ENCODE data around the gene CABCOCO1.

DNA sequence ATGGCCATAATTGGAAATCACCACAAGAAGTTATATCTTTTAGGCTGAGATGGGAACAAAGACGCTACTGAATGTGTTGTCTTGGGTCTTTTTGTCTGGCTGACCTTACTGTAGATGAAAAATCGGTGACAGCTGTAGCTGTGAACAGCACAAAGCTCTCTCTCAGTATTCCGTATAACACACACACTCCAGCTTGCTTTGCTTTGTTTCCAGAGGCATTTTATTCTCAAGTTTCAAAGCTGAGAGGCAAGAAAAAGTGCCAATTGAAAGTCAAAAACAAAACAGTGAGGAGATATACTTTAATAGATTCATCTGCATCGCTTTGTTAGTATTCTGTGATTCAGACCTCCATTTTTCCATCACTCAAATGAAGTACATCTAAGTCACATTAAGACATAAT, 39.6 kb upstream of the CABCOCO1 start:
- TF ChIP-seq, protein P1, sequence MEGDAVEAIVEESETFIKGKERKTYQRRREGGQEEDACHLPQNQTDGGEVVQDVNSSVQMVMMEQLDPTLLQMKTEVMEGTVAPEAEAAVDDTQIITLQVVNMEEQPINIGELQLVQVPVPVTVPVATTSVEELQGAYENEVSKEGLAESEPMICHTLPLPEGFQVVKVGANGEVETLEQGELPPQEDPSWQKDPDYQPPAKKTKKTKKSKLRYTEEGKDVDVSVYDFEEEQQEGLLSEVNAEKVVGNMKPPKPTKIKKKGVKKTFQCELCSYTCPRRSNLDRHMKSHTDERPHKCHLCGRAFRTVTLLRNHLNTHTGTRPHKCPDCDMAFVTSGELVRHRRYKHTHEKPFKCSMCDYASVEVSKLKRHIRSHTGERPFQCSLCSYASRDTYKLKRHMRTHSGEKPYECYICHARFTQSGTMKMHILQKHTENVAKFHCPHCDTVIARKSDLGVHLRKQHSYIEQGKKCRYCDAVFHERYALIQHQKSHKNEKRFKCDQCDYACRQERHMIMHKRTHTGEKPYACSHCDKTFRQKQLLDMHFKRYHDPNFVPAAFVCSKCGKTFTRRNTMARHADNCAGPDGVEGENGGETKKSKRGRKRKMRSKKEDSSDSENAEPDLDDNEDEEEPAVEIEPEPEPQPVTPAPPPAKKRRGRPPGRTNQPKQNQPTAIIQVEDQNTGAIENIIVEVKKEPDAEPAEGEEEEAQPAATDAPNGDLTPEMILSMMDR (conservative IDR thresholded peaks at IDR 0.05), result no peak
- no peak for TF ChIP-seq ZFX (IDR thresholded peaks at IDR 0.05)
